SU-DHL-6 (cell line): ENCODE data around the gene ZBTB2.

ENCODE experiments used
- H2AFZ ChIP-seq: fragments of 200-600 bp; sonication (generic); 2 replicates; pipeline ENCODE4 v1.6.1; 2014; ENCODE audit warnings: low read depth, mild to moderate bottlenecking, moderate library complexity, mixed read lengths, antibody characterized with exemption, low read length; ENCODE audit not compliant: severe bottlenecking
- H3F3A ChIP-seq: fragments of 200-600 bp; shearing (Covaris generic); 2 replicates; pipeline ENCODE4 v1.6.0; 2016; ENCODE audit warnings: antibody characterized with exemption, mild to moderate bottlenecking; ENCODE audit not compliant: insufficient read depth
- H3K27ac ChIP-seq: fragments of 200-600 bp; sonication (generic); 2 replicates; pipeline ENCODE4 v1.5.1; 2016; ENCODE audit warnings: low read depth, mild to moderate bottlenecking, low read length, moderate library complexity, mixed read lengths
- H3K27me3 ChIP-seq: fragments of 200-600 bp; sonication (generic), shearing (Covaris generic); 2 replicates; pipeline ENCODE4 v1.6.0; 2014; ENCODE audit warnings: mild to moderate bottlenecking, low read length
- H3K36me3 ChIP-seq: fragments of 200-600 bp; sonication (generic); 2 replicates; pipeline ENCODE4 v1.6.1; 2014; ENCODE audit warnings: mild to moderate bottlenecking, low read length, mixed read lengths
- H3K4me2 ChIP-seq: fragments of 300-600, 200-600 bp; shearing (Covaris generic), sonication (generic); 2 replicates; pipeline ENCODE4 v1.6.0; 2014; ENCODE audit warnings: low read length, low read depth, mild to moderate bottlenecking; ENCODE audit not compliant: poor library complexity, severe bottlenecking
- H3K4me3 ChIP-seq: fragments of 200-600 bp; sonication (generic); 2 replicates; pipeline ENCODE4 v1.5.1; 2014; ENCODE audit warnings: antibody characterized with exemption, low read length, mild to moderate bottlenecking, mixed read lengths; ENCODE audit not compliant: insufficient read depth, poor library complexity, severe bottlenecking
- H3K79me2 ChIP-seq: fragments of 200-600 bp; sonication (generic); 2 replicates; pipeline ENCODE4 v1.6.1; 2014; ENCODE audit warnings: mild to moderate bottlenecking, low read length, moderate library complexity; ENCODE audit not compliant: insufficient read depth
- H3K9ac ChIP-seq: fragments of 200-600 bp; sonication (generic); 2 replicates; pipeline ENCODE4 v1.7.0; 2014; ENCODE audit warnings: mild to moderate bottlenecking, low read length
- H3K9me2 ChIP-seq: fragments of 200-600 bp; sonication (generic); replicated peaks from 2 replicates; pipeline ENCODE4 v1.6.1; 2014; ENCODE audit warnings: low read length; ENCODE audit not compliant: insufficient read depth
- H3K9me3 ChIP-seq: fragments of 200-600 bp; sonication (generic); 2 replicates; pipeline ENCODE4 v1.6.1; 2014; ENCODE audit warnings: low read length, mixed read lengths; ENCODE audit not compliant: insufficient read depth
- H4K20me1 ChIP-seq: fragments of 200-600 bp; sonication (generic); 2 replicates; pipeline ENCODE4 v1.6.1; 2014; ENCODE audit warnings: low read depth, mild to moderate bottlenecking, antibody characterized with exemption, low read length, moderate library complexity, mixed read lengths
- CTCF ChIP-seq: fragments of 200-600 bp; sonication (generic); IDR thresholded peaks from one replicate; pipeline ENCODE4 v1.5.1; 2017; ENCODE audit warnings: antibody characterized with exemption, mild to moderate bottlenecking, low read length, moderate library complexity; ENCODE audit not compliant: insufficient read depth, poor library complexity, severe bottlenecking
- EZH2phosphoT487 ChIP-seq: fragments of 200-600 bp; sonication (generic), shearing (Covaris generic); conservative IDR thresholded peaks from 2 replicates; pipeline ENCODE4 v1.6.1; 2018; ENCODE audit warnings: mild to moderate bottlenecking, antibody characterized with exemption, low read length, moderate library complexity, mixed read lengths

ZBTB2 gene

DNA sequence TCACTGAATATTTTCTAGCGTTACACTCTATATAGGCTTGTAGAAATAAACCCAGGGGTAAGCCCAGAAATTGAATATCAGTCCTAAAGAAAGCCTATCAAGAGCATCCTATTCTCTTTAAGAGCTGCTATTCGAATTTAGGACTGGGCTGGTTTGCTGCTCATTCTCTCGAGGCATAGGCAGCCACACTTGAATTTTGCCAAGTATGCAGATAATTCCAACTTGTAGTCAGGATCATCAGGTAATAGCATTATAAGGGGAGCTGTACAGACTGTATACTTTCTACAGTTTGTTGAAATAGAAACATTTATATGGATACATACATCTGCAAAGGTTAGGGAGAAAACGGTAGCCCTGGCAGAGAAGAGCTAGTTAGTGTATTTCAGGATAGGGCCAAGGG lies 2.1 kb upstream of the ZBTB2 start:
- Histone ChIP-seq H3K9ac (peak overlapping the region; percentile 100), H3K36me3 (peaks cover 2% of the 10 kb centered on the region; the same call in 1 of the 2 replicates)

GRCh38 chr6:151392427-151392826 lies 1.1 kb upstream of the ZBTB2 start:
- peaks cover 9% of the 10 kb centered on the region; the same call in 1 of the 2 replicates for H3K36me3 ChIP-seq
- peak overlapping the region; percentile 51 for H3K4me3 ChIP-seq
- peaks cover 23% of the 10 kb centered on the region for H3F3A ChIP-seq
- H3K27me3 ChIP-seq = no peaks in the 10 kb centered on the region
- H3K9me2 ChIP-seq = no peaks in the 10 kb centered on the region
- H3K9me3 ChIP-seq = no peaks in the 10 kb centered on the region
- H3K27ac ChIP-seq = peak overlapping the region; percentile 98
- no peak overlapping the region for H2AFZ ChIP-seq
- peak overlapping the region; percentile 94 for H3K4me2 ChIP-seq
- peaks cover 84% of the 10 kb centered on the region for H3K79me2 ChIP-seq
- H4K20me1 ChIP-seq = peaks cover 26% of the 10 kb centered on the region; the same call in 1 of the 2 replicates
- TF ChIP-seq CTCF = no peak
- no peak for TF ChIP-seq EZH2phosphoT487
- peak overlapping the region; percentile 100 for H3K9ac ChIP-seq

More for the DNA sequence above, 2.1 kb upstream of the ZBTB2 start:
- no peaks in the 10 kb centered on the region for H3K9me3 ChIP-seq
- TF ChIP-seq CTCF = no peak
- no peak for TF ChIP-seq EZH2phosphoT487
- H3F3A ChIP-seq = peaks cover 22% of the 10 kb centered on the region
- H3K4me3 ChIP-seq = peak overlapping the region; percentile 51
- peaks cover 84% of the 10 kb centered on the region for H3K79me2 ChIP-seq
- H3K9me2 ChIP-seq = no peaks in the 10 kb centered on the region
- peak overlapping the region; percentile 94 for H3K4me2 ChIP-seq
- peaks cover 32% of the 10 kb centered on the region; the same call in 1 of the 2 replicates for H4K20me1 ChIP-seq
- no peak overlapping the region for H2AFZ ChIP-seq
- H3K27ac ChIP-seq = no peak overlapping the region
- no peaks in the 10 kb centered on the region for H3K27me3 ChIP-seq

GRCh38 chr6:151390851-151391470 lies 398 bp downstream of the ZBTB2 start:
- Histone ChIP-seq H2AFZ (no peak overlapping the region), H3K4me2 (peak overlapping the region; percentile 55), H3K9me3 (no peaks in the 10 kb centered on the region), H3K4me3 (peak overlapping the region; percentile 91), H3K9me2 (no peaks in the 10 kb centered on the region), H3K36me3 (peaks cover 16% of the 10 kb centered on the region; the same call in 1 of the 2 replicates), H3K79me2 (peaks cover 84% of the 10 kb centered on the region), H3F3A (peaks cover 23% of the 10 kb centered on the region), H3K27ac (peak overlapping the region; percentile 98), H3K27me3 (no peaks in the 10 kb centered on the region), H4K20me1 (peaks cover 15% of the 10 kb centered on the region; the same call in 1 of the 2 replicates), H3K9ac (peak overlapping the region; percentile 100)
- no peak for TF ChIP-seq EZH2phosphoT487
- no peak for TF ChIP-seq CTCF
